Measurements from ENCODE around the gene MAGI1.

GRCh38 chr3:65778968-65779367 lies 259.8 kb downstream of the MAGI1 start:
- TF ChIP-seq, protein P1, sequence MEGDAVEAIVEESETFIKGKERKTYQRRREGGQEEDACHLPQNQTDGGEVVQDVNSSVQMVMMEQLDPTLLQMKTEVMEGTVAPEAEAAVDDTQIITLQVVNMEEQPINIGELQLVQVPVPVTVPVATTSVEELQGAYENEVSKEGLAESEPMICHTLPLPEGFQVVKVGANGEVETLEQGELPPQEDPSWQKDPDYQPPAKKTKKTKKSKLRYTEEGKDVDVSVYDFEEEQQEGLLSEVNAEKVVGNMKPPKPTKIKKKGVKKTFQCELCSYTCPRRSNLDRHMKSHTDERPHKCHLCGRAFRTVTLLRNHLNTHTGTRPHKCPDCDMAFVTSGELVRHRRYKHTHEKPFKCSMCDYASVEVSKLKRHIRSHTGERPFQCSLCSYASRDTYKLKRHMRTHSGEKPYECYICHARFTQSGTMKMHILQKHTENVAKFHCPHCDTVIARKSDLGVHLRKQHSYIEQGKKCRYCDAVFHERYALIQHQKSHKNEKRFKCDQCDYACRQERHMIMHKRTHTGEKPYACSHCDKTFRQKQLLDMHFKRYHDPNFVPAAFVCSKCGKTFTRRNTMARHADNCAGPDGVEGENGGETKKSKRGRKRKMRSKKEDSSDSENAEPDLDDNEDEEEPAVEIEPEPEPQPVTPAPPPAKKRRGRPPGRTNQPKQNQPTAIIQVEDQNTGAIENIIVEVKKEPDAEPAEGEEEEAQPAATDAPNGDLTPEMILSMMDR (IDR thresholded peaks at IDR 0.05), result no peak
- TF ChIP-seq POLR2A (IDR thresholded peaks at IDR 0.05) (no peak), POLR2AphosphoS5 (IDR thresholded peaks at IDR 0.05) (no peak)

Measured in breast epithelium (tissue), 3 donors.